SU-DHL-6 (cell line): ENCODE measurements around the gene NR5A2.

ENCODE experiments used
- EZH2phosphoT487 ChIP-seq: fragments of 200-600 bp; sonication (generic), shearing (Covaris generic); conservative IDR thresholded peaks from 2 replicates; pipeline ENCODE4 v1.6.1; 2018; ENCODE audit warnings: mild to moderate bottlenecking, antibody characterized with exemption, low read length, moderate library complexity, mixed read lengths
- TF ChIP-seq, protein P1 (sequence below): fragments of 200-600 bp; sonication (generic); IDR thresholded peaks from one replicate; pipeline ENCODE4 v1.5.1; 2017; ENCODE audit warnings: antibody characterized with exemption, mild to moderate bottlenecking, low read length, moderate library complexity; ENCODE audit not compliant: insufficient read depth, poor library complexity, severe bottlenecking

DNA sequence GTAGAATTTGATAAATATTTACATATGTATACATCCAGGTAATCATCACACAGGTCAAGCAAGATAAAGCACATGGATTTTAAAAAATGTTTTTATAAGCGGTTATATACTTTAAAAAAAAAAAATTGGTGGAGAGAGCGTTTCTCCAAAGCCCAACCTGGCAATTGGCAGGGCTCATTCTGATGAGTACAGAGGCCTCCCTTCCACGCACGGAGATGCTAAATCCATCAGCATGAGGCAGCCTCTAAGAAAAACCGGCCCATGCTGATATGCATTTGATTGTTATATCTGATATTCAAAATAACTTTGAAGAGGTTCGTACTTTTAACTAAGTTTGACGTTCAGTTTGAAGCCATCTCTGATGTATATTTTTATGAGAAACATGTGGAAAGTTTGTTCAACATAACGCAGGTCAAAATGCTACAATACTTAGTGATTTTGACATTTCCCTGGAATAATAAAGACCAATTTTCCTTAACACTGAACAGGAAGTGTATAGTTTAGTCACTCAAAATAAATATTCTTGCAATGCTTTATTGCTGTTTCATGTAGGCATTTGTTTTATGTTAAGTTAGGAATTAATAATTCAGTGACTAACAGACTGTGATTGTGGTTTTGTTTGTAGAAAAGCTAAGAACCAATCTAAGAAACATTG is 151.7 kb downstream of the NR5A2 start:
- TF ChIP-seq, protein P1, sequence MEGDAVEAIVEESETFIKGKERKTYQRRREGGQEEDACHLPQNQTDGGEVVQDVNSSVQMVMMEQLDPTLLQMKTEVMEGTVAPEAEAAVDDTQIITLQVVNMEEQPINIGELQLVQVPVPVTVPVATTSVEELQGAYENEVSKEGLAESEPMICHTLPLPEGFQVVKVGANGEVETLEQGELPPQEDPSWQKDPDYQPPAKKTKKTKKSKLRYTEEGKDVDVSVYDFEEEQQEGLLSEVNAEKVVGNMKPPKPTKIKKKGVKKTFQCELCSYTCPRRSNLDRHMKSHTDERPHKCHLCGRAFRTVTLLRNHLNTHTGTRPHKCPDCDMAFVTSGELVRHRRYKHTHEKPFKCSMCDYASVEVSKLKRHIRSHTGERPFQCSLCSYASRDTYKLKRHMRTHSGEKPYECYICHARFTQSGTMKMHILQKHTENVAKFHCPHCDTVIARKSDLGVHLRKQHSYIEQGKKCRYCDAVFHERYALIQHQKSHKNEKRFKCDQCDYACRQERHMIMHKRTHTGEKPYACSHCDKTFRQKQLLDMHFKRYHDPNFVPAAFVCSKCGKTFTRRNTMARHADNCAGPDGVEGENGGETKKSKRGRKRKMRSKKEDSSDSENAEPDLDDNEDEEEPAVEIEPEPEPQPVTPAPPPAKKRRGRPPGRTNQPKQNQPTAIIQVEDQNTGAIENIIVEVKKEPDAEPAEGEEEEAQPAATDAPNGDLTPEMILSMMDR = no peak
- no peak for TF ChIP-seq EZH2phosphoT487
